ENCODE results near the gene HMBS.

DNA sequence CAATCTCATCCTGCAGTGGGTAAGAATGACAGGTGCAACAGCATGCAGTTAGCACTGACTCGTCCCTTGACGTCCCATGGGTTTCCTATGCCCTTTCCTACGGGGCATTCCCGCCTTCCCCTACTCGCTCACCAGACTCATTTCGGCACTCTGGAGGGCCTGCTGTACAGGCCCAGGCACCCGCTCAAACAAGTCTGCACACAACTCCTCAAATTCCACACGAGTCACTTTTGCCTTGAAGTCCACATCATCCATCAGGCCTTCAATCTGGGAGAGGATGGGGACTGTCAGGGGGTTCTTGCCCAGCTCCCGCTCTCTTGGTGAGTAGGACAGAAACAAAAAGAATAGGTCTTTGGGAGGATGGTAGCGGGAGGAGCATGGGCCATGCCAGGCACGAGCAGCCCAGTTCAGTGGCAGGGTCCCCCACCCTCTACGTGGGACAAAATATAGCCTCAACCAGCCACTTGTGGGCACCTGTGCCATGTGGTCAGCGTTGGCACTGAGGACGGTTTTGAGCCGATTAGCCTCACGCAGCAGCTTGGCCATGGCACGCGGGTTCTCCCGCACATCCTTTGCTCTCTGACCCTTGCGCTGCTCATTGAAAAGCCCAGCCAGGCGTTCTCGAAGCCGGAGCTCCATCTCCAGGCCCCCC lies 32.4 kb upstream of the HMBS start:
- TF ChIP-seq, protein P1, sequence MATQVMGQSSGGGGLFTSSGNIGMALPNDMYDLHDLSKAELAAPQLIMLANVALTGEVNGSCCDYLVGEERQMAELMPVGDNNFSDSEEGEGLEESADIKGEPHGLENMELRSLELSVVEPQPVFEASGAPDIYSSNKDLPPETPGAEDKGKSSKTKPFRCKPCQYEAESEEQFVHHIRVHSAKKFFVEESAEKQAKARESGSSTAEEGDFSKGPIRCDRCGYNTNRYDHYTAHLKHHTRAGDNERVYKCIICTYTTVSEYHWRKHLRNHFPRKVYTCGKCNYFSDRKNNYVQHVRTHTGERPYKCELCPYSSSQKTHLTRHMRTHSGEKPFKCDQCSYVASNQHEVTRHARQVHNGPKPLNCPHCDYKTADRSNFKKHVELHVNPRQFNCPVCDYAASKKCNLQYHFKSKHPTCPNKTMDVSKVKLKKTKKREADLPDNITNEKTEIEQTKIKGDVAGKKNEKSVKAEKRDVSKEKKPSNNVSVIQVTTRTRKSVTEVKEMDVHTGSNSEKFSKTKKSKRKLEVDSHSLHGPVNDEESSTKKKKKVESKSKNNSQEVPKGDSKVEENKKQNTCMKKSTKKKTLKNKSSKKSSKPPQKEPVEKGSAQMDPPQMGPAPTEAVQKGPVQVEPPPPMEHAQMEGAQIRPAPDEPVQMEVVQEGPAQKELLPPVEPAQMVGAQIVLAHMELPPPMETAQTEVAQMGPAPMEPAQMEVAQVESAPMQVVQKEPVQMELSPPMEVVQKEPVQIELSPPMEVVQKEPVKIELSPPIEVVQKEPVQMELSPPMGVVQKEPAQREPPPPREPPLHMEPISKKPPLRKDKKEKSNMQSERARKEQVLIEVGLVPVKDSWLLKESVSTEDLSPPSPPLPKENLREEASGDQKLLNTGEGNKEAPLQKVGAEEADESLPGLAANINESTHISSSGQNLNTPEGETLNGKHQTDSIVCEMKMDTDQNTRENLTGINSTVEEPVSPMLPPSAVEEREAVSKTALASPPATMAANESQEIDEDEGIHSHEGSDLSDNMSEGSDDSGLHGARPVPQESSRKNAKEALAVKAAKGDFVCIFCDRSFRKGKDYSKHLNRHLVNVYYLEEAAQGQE (IDR thresholded peaks at IDR 0.05): no peak
- TF ChIP-seq, protein P2, sequence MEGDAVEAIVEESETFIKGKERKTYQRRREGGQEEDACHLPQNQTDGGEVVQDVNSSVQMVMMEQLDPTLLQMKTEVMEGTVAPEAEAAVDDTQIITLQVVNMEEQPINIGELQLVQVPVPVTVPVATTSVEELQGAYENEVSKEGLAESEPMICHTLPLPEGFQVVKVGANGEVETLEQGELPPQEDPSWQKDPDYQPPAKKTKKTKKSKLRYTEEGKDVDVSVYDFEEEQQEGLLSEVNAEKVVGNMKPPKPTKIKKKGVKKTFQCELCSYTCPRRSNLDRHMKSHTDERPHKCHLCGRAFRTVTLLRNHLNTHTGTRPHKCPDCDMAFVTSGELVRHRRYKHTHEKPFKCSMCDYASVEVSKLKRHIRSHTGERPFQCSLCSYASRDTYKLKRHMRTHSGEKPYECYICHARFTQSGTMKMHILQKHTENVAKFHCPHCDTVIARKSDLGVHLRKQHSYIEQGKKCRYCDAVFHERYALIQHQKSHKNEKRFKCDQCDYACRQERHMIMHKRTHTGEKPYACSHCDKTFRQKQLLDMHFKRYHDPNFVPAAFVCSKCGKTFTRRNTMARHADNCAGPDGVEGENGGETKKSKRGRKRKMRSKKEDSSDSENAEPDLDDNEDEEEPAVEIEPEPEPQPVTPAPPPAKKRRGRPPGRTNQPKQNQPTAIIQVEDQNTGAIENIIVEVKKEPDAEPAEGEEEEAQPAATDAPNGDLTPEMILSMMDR (IDR thresholded peaks at IDR 0.05; ENCODE audit: low read depth, low read length, missing input control): no peak
- no peak for TF ChIP-seq SP1 (IDR thresholded peaks at IDR 0.05)
- TF ChIP-seq TAF1 (conservative IDR thresholded peaks at IDR 0.05): no peak
- TF ChIP-seq RAD21 (IDR thresholded peaks at IDR 0.05): no peak
- no peak for TF ChIP-seq JUND (IDR thresholded peaks at IDR 0.05)
- TF ChIP-seq, protein P3, sequence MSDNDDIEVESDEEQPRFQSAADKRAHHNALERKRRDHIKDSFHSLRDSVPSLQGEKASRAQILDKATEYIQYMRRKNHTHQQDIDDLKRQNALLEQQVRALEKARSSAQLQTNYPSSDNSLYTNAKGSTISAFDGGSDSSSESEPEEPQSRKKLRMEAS (IDR thresholded peaks at IDR 0.05): no peak
- TF ChIP-seq NR2F2 (IDR thresholded peaks at IDR 0.05): no peak
- TF ChIP-seq GABPA (IDR thresholded peaks at IDR 0.05 in 1 of 2, conservative IDR thresholded peaks at IDR 0.05 in 1 of 2): no peak

All from liver (tissue), 3 donors.